ENCODE results near the gene RMND5B.
A peak's percentile ranks its signal among the peaks of the same experiment; 100 is the strongest.
"Not testable (repeated sequence)": the region's sequence is repeated elsewhere in the genome, so short reads cannot be mapped to it uniquely, and the experiment has no call there.

Gene RMND5B

GRCh38 chr5:178130234-178130575, 609 bp upstream of the RMND5B start:
- DNase-seq (ENCODE audit: low read depth, low spot score) = not testable (repeated sequence)

- DNase-seq (ENCODE audit: low read depth, low spot score) = no peak
Measured at GRCh38 chr5:178131446-178131996, 707 bp downstream of the RMND5B start.

- no peak for DNase-seq (ENCODE audit: low read depth, low spot score)
Measured at GRCh38 chr5:178136990-178137389, 6.2 kb downstream of the RMND5B start.

GRCh38 chr5:178137991-178138390, 7.2 kb downstream of the RMND5B start:
- no peak for DNase-seq (ENCODE audit: low read depth, low spot score)

- DNase-seq (ENCODE audit: low read depth, low spot score) = no peak
Measured at GRCh38 chr5:178141550-178141949, 10.7 kb downstream of the RMND5B start.

GRCh38 chr5:178142642-178143041, 11.8 kb downstream of the RMND5B start:
- DNase-seq (ENCODE audit: low read depth, low spot score) = no peak

- no peak for DNase-seq (ENCODE audit: low read depth, low spot score)
Measured at GRCh38 chr5:178143246-178143645, 12.4 kb downstream of the RMND5B start.

GRCh38 chr5:178143901-178144300, 13.1 kb downstream of the RMND5B start:
- no peak for DNase-seq (ENCODE audit: low read depth, low spot score)

GRCh38 chr5:178145965-178146820, 15.4 kb downstream of the RMND5B start:
- DNase-seq (ENCODE audit: low read depth, low spot score) = no peak

- no peak for DNase-seq (ENCODE audit: low read depth, low spot score)
Measured at GRCh38 chr5:178147406-178147805, 16.6 kb downstream of the RMND5B start.

GRCh38 chr5:178149199-178149932, 18.6 kb downstream of the RMND5B start:
- no peak for DNase-seq (ENCODE audit: low read depth, low spot score)

GRCh38 chr5:178150977-178151734, 20.3 kb downstream of the RMND5B start:
- DNase-seq (ENCODE audit: low read depth, low spot score) = no peak

GRCh38 chr5:178152491-178153444, 22.0 kb downstream of the RMND5B start:
- DNase-seq (ENCODE audit: low read depth, low spot score) = no peak

GRCh38 chr5:178153530-178154340, 22.9 kb downstream of the RMND5B start, which contains the start of gene NHP2:
Gene NHP2 (minus strand): TSS chr5:178153885. CDS start chr5:178153817, 68 bp downstream.
- peak; percentile 91 for DNase-seq (ENCODE audit: low read depth, low spot score)

- DNase-seq (ENCODE audit: low read depth, low spot score) = no peak
Measured at GRCh38 chr5:178155065-178155464, 24.3 kb downstream of the RMND5B start.

- no peak for DNase-seq (ENCODE audit: low read depth, low spot score)
Measured at GRCh38 chr5:178160176-178160575, 29.4 kb downstream of the RMND5B start.

- DNase-seq (ENCODE audit: low read depth, low spot score) = no peak
Measured at GRCh38 chr5:178162481-178162880, 31.7 kb downstream of the RMND5B start.

GRCh38 chr5:178163772-178164735, 33.2 kb downstream of the RMND5B start:
- DNase-seq (ENCODE audit: low read depth, low spot score) = no peak

GRCh38 chr5:178165581-178165980, 34.8 kb downstream of the RMND5B start:
- no peak for DNase-seq (ENCODE audit: low read depth, low spot score)
